ENCODE results near the gene PNMA5. TPM values are rescaled to one million over a fixed set of nuclear protein-coding genes. Genes with fewer than 3 reads are reported as not detected.

Gene PNMA5
- total and polyA plus RNA-seq, 2 donors (not counting 3 experiments of a cell fraction or from before 2014, with no cell fraction given) = not detected

GRCh38 chrX:152988536-152989291 is 5.2 kb downstream of the PNMA5 start:
- dilution Hi-C loops (cut with MboI; ENCODE audit: extremely low pct_ligation_motif_present, low sequenced_read_pairs) (no loop called here), intact Hi-C loops (cut with micrococcal nuclease) (no loop called here)
- no peak overlapping the region for H2AFZ ChIP-seq (ENCODE audit: low read depth, low read length)
- no peaks in the 10 kb centered on the region for H3K9me3 ChIP-seq (replicated peaks; ENCODE audit: control insufficient read depth, insufficient read depth, low read length)
- TF ChIP-seq GATA2 (IDR thresholded peaks at IDR 0.05; ENCODE audit: insufficient read depth, insufficient read length, low read depth, low read length) (no peak), MYC (IDR thresholded peaks at IDR 0.05; ENCODE audit: low read depth, low read length) (no peak)
- TF ChIP-seq, protein P1, sequence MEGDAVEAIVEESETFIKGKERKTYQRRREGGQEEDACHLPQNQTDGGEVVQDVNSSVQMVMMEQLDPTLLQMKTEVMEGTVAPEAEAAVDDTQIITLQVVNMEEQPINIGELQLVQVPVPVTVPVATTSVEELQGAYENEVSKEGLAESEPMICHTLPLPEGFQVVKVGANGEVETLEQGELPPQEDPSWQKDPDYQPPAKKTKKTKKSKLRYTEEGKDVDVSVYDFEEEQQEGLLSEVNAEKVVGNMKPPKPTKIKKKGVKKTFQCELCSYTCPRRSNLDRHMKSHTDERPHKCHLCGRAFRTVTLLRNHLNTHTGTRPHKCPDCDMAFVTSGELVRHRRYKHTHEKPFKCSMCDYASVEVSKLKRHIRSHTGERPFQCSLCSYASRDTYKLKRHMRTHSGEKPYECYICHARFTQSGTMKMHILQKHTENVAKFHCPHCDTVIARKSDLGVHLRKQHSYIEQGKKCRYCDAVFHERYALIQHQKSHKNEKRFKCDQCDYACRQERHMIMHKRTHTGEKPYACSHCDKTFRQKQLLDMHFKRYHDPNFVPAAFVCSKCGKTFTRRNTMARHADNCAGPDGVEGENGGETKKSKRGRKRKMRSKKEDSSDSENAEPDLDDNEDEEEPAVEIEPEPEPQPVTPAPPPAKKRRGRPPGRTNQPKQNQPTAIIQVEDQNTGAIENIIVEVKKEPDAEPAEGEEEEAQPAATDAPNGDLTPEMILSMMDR (IDR thresholded peaks at IDR 0.05; ENCODE audit: extremely low read depth in 1 of 2, insufficient read depth in 1 of 2, low read depth in 1 of 2, low read length in 2 of 2) = no peak
- H3K27ac ChIP-seq (ENCODE audit: insufficient read depth, low read depth, low read length) = no peak overlapping the region
- POLR2A ChIA-PET = no interaction called here
- CTCF ChIA-PET = no interaction called here
- BruUV-seq (replicated peaks) = no TSS peak
- H4K20me1 ChIP-seq (replicated peaks; ENCODE audit: control insufficient read depth, extremely low read depth, insufficient read depth, low read length) = no peaks in the 10 kb centered on the region
- H3K4me1 ChIP-seq (ENCODE audit: control insufficient read depth, extremely low read depth, insufficient read depth, low read length) = no peaks in the 10 kb centered on the region
- FAIRE-seq (no peak), DNase-seq (ENCODE audit: low read depth, low spot score) (no peak)
- H3K36me3 ChIP-seq (ENCODE audit: control insufficient read depth in 2 of 2, extremely low read depth in 1 of 2, insufficient read depth in 2 of 2, low read length in 2 of 2) = no peaks in the 10 kb centered on the region
- H3K4me2 ChIP-seq (ENCODE audit: insufficient read depth, low read length) = no peak overlapping the region
- H3K4me3 ChIP-seq (replicated peaks in 1 of 3; ENCODE audit: insufficient read depth in 1 of 3, low read depth in 1 of 3, low read length in 3 of 3) = no peak overlapping the region
- H3K27me3 ChIP-seq (ENCODE audit: control insufficient read depth in 2 of 2, insufficient read depth in 2 of 2, low read length in 2 of 2) = no peaks in the 10 kb centered on the region
- H3K79me2 ChIP-seq (ENCODE audit: control insufficient read depth, insufficient read depth, low read length) = no peaks in the 10 kb centered on the region
- no peaks in the 10 kb centered on the region for H3K9me1 ChIP-seq (replicated peaks; ENCODE audit: control insufficient read depth, extremely low read depth, insufficient read depth, low read length)
- no peak overlapping the region for H3K9ac ChIP-seq (replicated peaks; ENCODE audit: extremely low read depth, insufficient read depth, low read length)

- BruUV-seq (replicated peaks) = no TSS peak
- no peak overlapping the region for H3K9ac ChIP-seq (replicated peaks; ENCODE audit: extremely low read depth, insufficient read depth, low read length)
- no peaks in the 10 kb centered on the region for H3K4me1 ChIP-seq (ENCODE audit: control insufficient read depth, extremely low read depth, insufficient read depth, low read length)
- POLR2A ChIA-PET = no interaction called here
- H3K4me2 ChIP-seq (ENCODE audit: insufficient read depth, low read length) = no peak overlapping the region
- no peak overlapping the region for H3K27ac ChIP-seq (ENCODE audit: insufficient read depth, low read depth, low read length)
- no peaks in the 10 kb centered on the region for H4K20me1 ChIP-seq (replicated peaks; ENCODE audit: control insufficient read depth, extremely low read depth, insufficient read depth, low read length)
- DNase-seq (ENCODE audit: low read depth, low spot score) = no peak
- no peaks in the 10 kb centered on the region for H3K36me3 ChIP-seq (ENCODE audit: control insufficient read depth in 2 of 2, extremely low read depth in 1 of 2, insufficient read depth in 2 of 2, low read length in 2 of 2)
- dilution Hi-C loops (cut with MboI; ENCODE audit: extremely low pct_ligation_motif_present, low sequenced_read_pairs) = no loop called here
- TF ChIP-seq, protein P1 (IDR thresholded peaks at IDR 0.05; ENCODE audit: extremely low read depth in 1 of 2, insufficient read depth in 1 of 2, low read depth in 1 of 2, low read length in 2 of 2) = no peak
- no peak for TF ChIP-seq GATA2 (IDR thresholded peaks at IDR 0.05; ENCODE audit: insufficient read depth, insufficient read length, low read depth, low read length)
- no peak for TF ChIP-seq MYC (IDR thresholded peaks at IDR 0.05; ENCODE audit: low read depth, low read length)
- no peak for TF ChIP-seq FOS (IDR thresholded peaks at IDR 0.05; ENCODE audit: borderline replicate concordance, insufficient read depth, low read length)
- no peak for TF ChIP-seq EZH2 (IDR thresholded peaks at IDR 0.05; ENCODE audit: borderline replicate concordance, low read depth, low read length, severe bottlenecking)
- TF ChIP-seq POLR2A (IDR thresholded peaks at IDR 0.05; ENCODE audit: low read depth, low read length) = no peak
- no peaks in the 10 kb centered on the region for H3K27me3 ChIP-seq (ENCODE audit: control insufficient read depth in 2 of 2, insufficient read depth in 2 of 2, low read length in 2 of 2)
- no peaks in the 10 kb centered on the region for H3K79me2 ChIP-seq (ENCODE audit: control insufficient read depth, insufficient read depth, low read length)
- CTCF ChIA-PET = no interaction called here
- intact Hi-C loops (cut with micrococcal nuclease) = no loop called here
- no peak for FAIRE-seq
- no peak overlapping the region for H3K4me3 ChIP-seq (replicated peaks in 1 of 3; ENCODE audit: insufficient read depth in 1 of 3, low read depth in 1 of 3, low read length in 3 of 3)
- no peaks in the 10 kb centered on the region for H3K9me1 ChIP-seq (replicated peaks; ENCODE audit: control insufficient read depth, extremely low read depth, insufficient read depth, low read length)
- H3K9me3 ChIP-seq (replicated peaks; ENCODE audit: control insufficient read depth, insufficient read depth, low read length) = no peaks in the 10 kb centered on the region
- no peak overlapping the region for H2AFZ ChIP-seq (ENCODE audit: low read depth, low read length)
These were observed 6.1 kb downstream of the PNMA5 start for GRCh38 chrX:152987801-152988200.

Measured in endothelial cell of umbilical vein (primary cell).